MM.1S (cell line): Measurements from ENCODE around the gene APBB3.

Experiments used
- DNase-seq: peaks from one replicate; pipeline ENCODE4 v3.0.0-alpha.2; 2015
- H2AFZ ChIP-seq: fragments of 300-600 bp; sonication (generic); 2 replicates; pipeline ENCODE4 v1.6.0; 2016; ENCODE audit warnings: antibody characterized with exemption, low read length
- H3F3A ChIP-seq: fragments of 300-600 bp; sonication (generic); 2 replicates; pipeline ENCODE4 v1.6.1; 2016; ENCODE audit warnings: mild to moderate bottlenecking, antibody characterized with exemption, low read length, moderate library complexity, mixed read lengths; ENCODE audit not compliant: insufficient read depth
- H3K27ac ChIP-seq: fragments of 300-600 bp; sonication (generic); 2 replicates; pipeline ENCODE4 v1.5.1; 2016; ENCODE audit warnings: mild to moderate bottlenecking, low read length
- H3K27me3 ChIP-seq: fragments of 300-600 bp; sonication (generic); replicated peaks from 2 replicates; pipeline ENCODE4 v1.6.0; 2016; ENCODE audit warnings: low read length; ENCODE audit not compliant: insufficient read depth
- H3K36me3 ChIP-seq: fragments of 300-600 bp; sonication (generic); replicated peaks from 2 replicates; pipeline ENCODE4 v1.6.1; 2016; ENCODE audit warnings: mild to moderate bottlenecking, low read length, mixed read lengths; ENCODE audit not compliant: insufficient read depth
- H3K4me1 ChIP-seq: fragments of 300-600 bp; sonication (generic); 2 replicates; pipeline ENCODE4 v1.6.1; 2016; ENCODE audit warnings: low read length, mixed read lengths
- H3K4me2 ChIP-seq: fragments of 300-600 bp; sonication (generic); 2 replicates; pipeline ENCODE4 v1.6.0; 2016; ENCODE audit warnings: low read depth, low read length
- H3K4me3 ChIP-seq: fragments of 300-600 bp; sonication (generic); 2 replicates; pipeline ENCODE4 v1.5.1; 2016; ENCODE audit warnings: low read length, mixed read lengths
- H3K79me2 ChIP-seq: fragments of 300-600 bp; sonication (generic); 2 replicates; pipeline ENCODE4 v1.6.1; 2016; ENCODE audit warnings: mixed run types, low read length, mixed read lengths
- H3K9ac ChIP-seq: fragments of 300-600 bp; sonication (generic); 2 replicates; pipeline ENCODE4 v1.6.1; 2016; ENCODE audit warnings: low read length, mixed read lengths
- H3K9me2 ChIP-seq: fragments of 300-600 bp; sonication (generic); replicated peaks from 2 replicates; pipeline ENCODE4 v1.6.1; 2016; ENCODE audit warnings: mild to moderate bottlenecking, low read length, mixed read lengths; ENCODE audit not compliant: insufficient read depth
- H3K9me3 ChIP-seq: fragments of 300-600 bp; sonication (generic); replicated peaks from 2 replicates; pipeline ENCODE4 v1.6.1; 2016; ENCODE audit warnings: mild to moderate bottlenecking, low read length, mixed read lengths; ENCODE audit not compliant: insufficient read depth
- H4K20me1 ChIP-seq: fragments of 300-600 bp; sonication (generic); 2 replicates; pipeline ENCODE4 v1.6.1; 2016; ENCODE audit warnings: mild to moderate bottlenecking, low read length, moderate library complexity, mixed read lengths; ENCODE audit not compliant: insufficient read depth
- CTCF ChIP-seq: fragments of 300-600 bp; sonication (generic); IDR thresholded peaks from 2 replicates; pipeline ENCODE4 v1.5.1; 2016; ENCODE audit warnings: antibody characterized with exemption, low read length, mixed read lengths
- EZH2 ChIP-seq: fragments of 300-600 bp; sonication (generic); optimal IDR thresholded peaks from 2 replicates; pipeline ENCODE3; 2017; ENCODE audit warnings: low read depth, mild to moderate bottlenecking, antibody characterized with exemption, low read length, mixed read lengths
- EZH2phosphoT487 ChIP-seq: fragments of 300-600 bp; sonication (generic); IDR thresholded peaks from 2 replicates; pipeline ENCODE4 v1.6.1; 2018; ENCODE audit warnings: antibody characterized with exemption, low read length

Gene APBB3

GRCh38 chr5:140542972-140543371 is 21.4 kb downstream of the APBB3 start:
- Histone ChIP-seq H3K36me3 (peaks cover 11% of the 10 kb centered on the region; the same call in 1 of the 2 replicates), H3K4me3 (no peak overlapping the region), H3K9me2 (no peaks in the 10 kb centered on the region), H4K20me1 (no peaks in the 10 kb centered on the region), H3F3A (no peaks in the 10 kb centered on the region; the same call in 1 of the 2 replicates), H3K4me1 (0 out of 2 replicates have a peak, but pooled peaks cover 3% of the 10 kb centered on the region), H3K9ac (no peak overlapping the region), H3K27me3 (no peaks in the 10 kb centered on the region), H3K9me3 (no peaks in the 10 kb centered on the region), H2AFZ (no peak overlapping the region), H3K27ac (no peak overlapping the region), H3K4me2 (no peak overlapping the region), H3K79me2 (no peaks in the 10 kb centered on the region)
- TF ChIP-seq EZH2phosphoT487 (no peak), CTCF (no peak), EZH2 (no peak)
- no peak for DNase-seq

- DNase-seq, result no peak
- Histone ChIP-seq H3K27me3 (no peaks in the 10 kb centered on the region), H3K36me3 (peaks cover 11% of the 10 kb centered on the region)
These were observed 24.2 kb downstream of the APBB3 start for GRCh38 chr5:140540227-140540626.

GRCh38 chr5:140524003-140524402 is 40.4 kb downstream of the APBB3 start:
- Histone ChIP-seq H2AFZ (no peak overlapping the region), H3K4me3 (no peak overlapping the region), H3K4me1 (no peaks in the 10 kb centered on the region), H3K79me2 (no peaks in the 10 kb centered on the region), H3F3A (no peaks in the 10 kb centered on the region; the same call in 1 of the 2 replicates), H3K27me3 (no peaks in the 10 kb centered on the region), H3K4me2 (no peak overlapping the region), H3K9me3 (no peaks in the 10 kb centered on the region), H4K20me1 (no peaks in the 10 kb centered on the region), H3K36me3 (peaks cover 10% of the 10 kb centered on the region; the same call in 1 of the 2 replicates), H3K9ac (no peak overlapping the region), H3K27ac (no peak overlapping the region), H3K9me2 (no peaks in the 10 kb centered on the region)
- TF ChIP-seq EZH2phosphoT487 (no peak), CTCF (no peak), EZH2 (no peak)
- DNase-seq, result no peak

More at GRCh38 chr5:140540227-140540626, 24.2 kb downstream of the APBB3 start:
- H3F3A ChIP-seq, result no peaks in the 10 kb centered on the region
- H3K9me3 ChIP-seq, result no peaks in the 10 kb centered on the region
- H3K4me1 ChIP-seq, result no peaks in the 10 kb centered on the region
- no peak overlapping the region for H3K9ac ChIP-seq
- no peak overlapping the region for H3K27ac ChIP-seq
- no peaks in the 10 kb centered on the region for H3K79me2 ChIP-seq
- no peaks in the 10 kb centered on the region for H3K9me2 ChIP-seq
- H2AFZ ChIP-seq, result no peak overlapping the region
- no peak for TF ChIP-seq CTCF
- no peak for TF ChIP-seq EZH2
- TF ChIP-seq EZH2phosphoT487, result no peak
- no peak overlapping the region for H3K4me3 ChIP-seq
- H3K4me2 ChIP-seq, result no peak overlapping the region
- H4K20me1 ChIP-seq, result no peaks in the 10 kb centered on the region
